DMS114 treated with DMSO at 0.1 percent for 48 hours (cell line): ENCODE data around the gene PRKCE.
"Not testable (repeated sequence)": the region's sequence is repeated elsewhere in the genome, so short reads cannot be mapped to it uniquely, and the experiment has no call there.

Experiments
- DNase-seq: peaks from one replicate; lab custom pipeline; 2025; ENCODE audit not compliant: unreplicated experiment; lab: John Stamatoyannopoulos, UW

The PRKCE gene

GRCh38 chr2:46200100-46200690 is 548.7 kb downstream of the PRKCE start:
- no peak for DNase-seq

- DNase-seq, result no peak
These were observed 549.6 kb downstream of the PRKCE start for GRCh38 chr2:46200861-46201605.

- DNase-seq, result no peak
These were observed 551.0 kb downstream of the PRKCE start for GRCh38 chr2:46202453-46202852.

GRCh38 chr2:46202987-46203386 is 551.5 kb downstream of the PRKCE start:
- no peak for DNase-seq

- DNase-seq, result not testable (repeated sequence)
These were observed 552.2 kb downstream of the PRKCE start for GRCh38 chr2:46203636-46204035.

GRCh38 chr2:46207591-46207990 is 556.1 kb downstream of the PRKCE start:
- DNase-seq, result no peak

- DNase-seq, result no peak
These were observed 557.3 kb downstream of the PRKCE start for GRCh38 chr2:46208766-46209165.

GRCh38 chr2:46210063-46210462 is 558.6 kb downstream of the PRKCE start:
- no peak for DNase-seq

- no peak for DNase-seq
These were observed 560.0 kb downstream of the PRKCE start for GRCh38 chr2:46211461-46211860.

GRCh38 chr2:46213906-46214305 is 562.4 kb downstream of the PRKCE start:
- no peak for DNase-seq

GRCh38 chr2:46216213-46216612 is 564.7 kb downstream of the PRKCE start:
- DNase-seq, result no peak

- DNase-seq, result not testable (repeated sequence)
These were observed 572.0 kb downstream of the PRKCE start for GRCh38 chr2:46223514-46223913.

- DNase-seq, result no peak
These were observed 573.7 kb downstream of the PRKCE start for GRCh38 chr2:46225150-46225625.

GRCh38 chr2:46225730-46226129 is 574.3 kb downstream of the PRKCE start:
- DNase-seq, result no peak

- no peak for DNase-seq
These were observed 575.1 kb downstream of the PRKCE start for GRCh38 chr2:46226620-46227019.

GRCh38 chr2:46227022-46227421 is 575.5 kb downstream of the PRKCE start:
- no peak for DNase-seq

GRCh38 chr2:46227674-46228289 is 576.3 kb downstream of the PRKCE start:
- DNase-seq, result no peak

- DNase-seq, result no peak
These were observed 577.9 kb downstream of the PRKCE start for GRCh38 chr2:46229134-46230063.

- DNase-seq, result no peak
These were observed 578.7 kb downstream of the PRKCE start for GRCh38 chr2:46230115-46230571.

GRCh38 chr2:46230677-46231425 is 579.4 kb downstream of the PRKCE start:
- no peak for DNase-seq
